K562 (cell line): ENCODE data around the gene LYRM7. TPM values are rescaled to one million over a fixed set of nuclear protein-coding genes. Genes with fewer than 3 reads are reported as not detected.
A peak's percentile ranks its signal among the peaks of the same experiment; 100 is the strongest.

Experiments used
- CHD1 ChIP-seq: fragments of 200-600 bp; sonication (generic); IDR thresholded peaks from one replicate; pipeline ENCODE4 v1.6.1; 2012; ENCODE audit warnings: mild to moderate bottlenecking, moderate library complexity, low read length, inconsistent platforms
- DPF2 ChIP-seq: fragments of 450-650 bp; IDR thresholded peaks from 2 replicates; pipeline ENCODE4 v1.6.1; 2016
- LEF1 ChIP-seq: fragments of 450-650 bp; IDR thresholded peaks from 2 replicates; pipeline ENCODE4 v1.6.1; 2016; ENCODE audit warnings: mild to moderate bottlenecking
- MIER1 ChIP-seq: fragments of 450-650 bp; IDR thresholded peaks from 2 replicates; pipeline ENCODE4 v1.6.1; 2016; ENCODE audit warnings: antibody characterized with exemption, mild to moderate bottlenecking, low read depth
- SIX5 ChIP-seq, 2 experiments: IDR thresholded peaks; 2 replicates each; pipeline ENCODE4 v1.6.1; 2011; ENCODE audit warnings: low read length in 2 of 2, borderline replicate concordance in 1 of 2, low read depth in 1 of 2, mild to moderate bottlenecking in 1 of 2, moderate library complexity in 1 of 2; ENCODE audit not compliant: insufficient read depth in 1 of 2
- SMAD4 ChIP-seq: fragments of 250-450 bp; sonication (Bioruptor Pico); conservative IDR thresholded peaks from 2 replicates; pipeline ENCODE4 v1.8.0; 2021; ENCODE audit warnings: inconsistent platforms, mild to moderate bottlenecking, moderate library complexity
- SRSF9 ChIP-seq: fragments of 200-400 bp; formaldehyde crosslinking; IDR thresholded peaks from 2 replicates; pipeline ENCODE4 v1.6.1; 2017; ENCODE audit warnings: low read depth, low read length, borderline replicate concordance
- TOE1 ChIP-seq, 2 experiments: fragments of 450-650 bp in 1 of 2; sonication (generic) in 1 of 2; formaldehyde crosslinking in 1 of 2; IDR thresholded peaks; 2 replicates each; pipeline versions ENCODE4 v1.7.1 to v1.8.0; 2016 to 2022; ENCODE audit warnings: borderline replicate concordance in 2 of 2, mild to moderate bottlenecking in 2 of 2, antibody characterized with exemption in 1 of 2, inconsistent platforms in 1 of 2, low read depth in 1 of 2, missing genetic modification reagents in 1 of 2, moderate library complexity in 1 of 2
- ZBTB17 ChIP-seq: fragments of 450-650 bp; formaldehyde crosslinking; IDR thresholded peaks from 2 replicates; pipeline ENCODE4 v1.4.0; 2020; ENCODE audit warnings: mild to moderate bottlenecking
- ZFX ChIP-seq: sonication (generic); formaldehyde crosslinking; IDR thresholded peaks from 2 replicates; pipeline ENCODE4 v1.8.0; 2022; ENCODE audit warnings: mild to moderate bottlenecking, missing genetic modification reagents, moderate library complexity
- ZNF263 ChIP-seq: sonication (generic); formaldehyde crosslinking; IDR thresholded peaks from 2 replicates; pipeline ENCODE4 v1.8.0; 2022; ENCODE audit warnings: mild to moderate bottlenecking, missing genetic modification reagents, borderline replicate concordance
- polyA plus RNA-seq, 8 experiments: library from polyadenylated mRNA; depleted of rRNA in 4 of 8; stranded (reverse) in 5 of 8; unstranded in 3 of 8; fragments of >200 nt; fragmentation: Nextera tagmentation in 2 of 8; fragmentation: Illumina TruSeq in 1 of 8; extraction: Ambion mirVana in 2 of 8; extraction: Trizol in 1 of 8; gene quantifications; 2 replicates each; pipeline versions ENCODE4 v1.2.1 to v1.2.3, GENCODE V29; 2011 to 2014; ENCODE audit warnings: inconsistent platforms in 1 of 8, missing spikeins in 1 of 8
- total RNA-seq, 7 experiments: library from RNA; depleted of rRNA in 6 of 7; stranded (reverse); fragments of >200 nt in 6 of 7; fragmentation: Illumina TruSeq in 2 of 7; extraction: Trizol in 2 of 7; gene quantifications; 2 replicates each; pipeline versions ENCODE4 v1.2.1 to v1.2.3, GENCODE V29; 2011 to 2021; ENCODE audit warnings: low replicate concordance in 1 of 7
- TF ChIP-seq, protein P1 (sequence below): fragments of 450-650 bp; IDR thresholded peaks from 2 replicates; pipeline ENCODE4 v1.6.1; 2016; ENCODE audit warnings: mild to moderate bottlenecking, moderate library complexity
- TF ChIP-seq, protein P2 (sequence below): fragments of 450-650 bp; IDR thresholded peaks from 2 replicates; pipeline ENCODE4 v1.6.1; 2014; ENCODE audit warnings: low read depth, mild to moderate bottlenecking, moderate library complexity, borderline replicate concordance

LYRM7 gene
- total and polyA plus RNA-seq, 9 of the 15 experiments (the other 6 are each of a cell fraction or from before 2014, with no cell fraction given): 16.2 to 70.1 (median 33.3) TPM

- TF ChIP-seq ZFX (CRISPR knock-in tag) (0 out of 2 replicates have a peak, but pooled peaks have one; percentile 8), SIX5 (IDR thresholded peaks at IDR 0.05; ENCODE audit: borderline replicate concordance in 1 of 2, insufficient read depth in 1 of 2, low read depth in 1 of 2, low read length in 2 of 2) (peak in 1 of 2 experiments; percentile 6; a peak in 1 of 4 replicates), SRSF9 (no peak), MIER1 (0 out of 2 replicates have a peak, but pooled peaks have one; percentile 1), CHD1 (peak; percentile 49), DPF2 (0 out of 2 replicates have a peak, but pooled peaks have one; percentile 16), ZNF263 (CRISPR knock-in tag) (0 out of 2 replicates have a peak, but pooled peaks have one; percentile 33), SMAD4 (CRISPR knock-in tag) (no peak), LEF1 (peak; percentile 13; the same call in 1 of the 2 replicates), TOE1 (IDR thresholded peaks at IDR 0.05; ENCODE audit: borderline replicate concordance) (0 out of 2 replicates have a peak, but pooled peaks have one; percentile 4), TOE1 (CRISPR knock-in tag; IDR thresholded peaks at IDR 0.05; ENCODE audit: borderline replicate concordance, low read depth) (no peak), ZBTB17 (CRISPR knock-in tag) (0 out of 2 replicates have a peak, but pooled peaks have one; percentile 5)
- TF ChIP-seq, protein P1, sequence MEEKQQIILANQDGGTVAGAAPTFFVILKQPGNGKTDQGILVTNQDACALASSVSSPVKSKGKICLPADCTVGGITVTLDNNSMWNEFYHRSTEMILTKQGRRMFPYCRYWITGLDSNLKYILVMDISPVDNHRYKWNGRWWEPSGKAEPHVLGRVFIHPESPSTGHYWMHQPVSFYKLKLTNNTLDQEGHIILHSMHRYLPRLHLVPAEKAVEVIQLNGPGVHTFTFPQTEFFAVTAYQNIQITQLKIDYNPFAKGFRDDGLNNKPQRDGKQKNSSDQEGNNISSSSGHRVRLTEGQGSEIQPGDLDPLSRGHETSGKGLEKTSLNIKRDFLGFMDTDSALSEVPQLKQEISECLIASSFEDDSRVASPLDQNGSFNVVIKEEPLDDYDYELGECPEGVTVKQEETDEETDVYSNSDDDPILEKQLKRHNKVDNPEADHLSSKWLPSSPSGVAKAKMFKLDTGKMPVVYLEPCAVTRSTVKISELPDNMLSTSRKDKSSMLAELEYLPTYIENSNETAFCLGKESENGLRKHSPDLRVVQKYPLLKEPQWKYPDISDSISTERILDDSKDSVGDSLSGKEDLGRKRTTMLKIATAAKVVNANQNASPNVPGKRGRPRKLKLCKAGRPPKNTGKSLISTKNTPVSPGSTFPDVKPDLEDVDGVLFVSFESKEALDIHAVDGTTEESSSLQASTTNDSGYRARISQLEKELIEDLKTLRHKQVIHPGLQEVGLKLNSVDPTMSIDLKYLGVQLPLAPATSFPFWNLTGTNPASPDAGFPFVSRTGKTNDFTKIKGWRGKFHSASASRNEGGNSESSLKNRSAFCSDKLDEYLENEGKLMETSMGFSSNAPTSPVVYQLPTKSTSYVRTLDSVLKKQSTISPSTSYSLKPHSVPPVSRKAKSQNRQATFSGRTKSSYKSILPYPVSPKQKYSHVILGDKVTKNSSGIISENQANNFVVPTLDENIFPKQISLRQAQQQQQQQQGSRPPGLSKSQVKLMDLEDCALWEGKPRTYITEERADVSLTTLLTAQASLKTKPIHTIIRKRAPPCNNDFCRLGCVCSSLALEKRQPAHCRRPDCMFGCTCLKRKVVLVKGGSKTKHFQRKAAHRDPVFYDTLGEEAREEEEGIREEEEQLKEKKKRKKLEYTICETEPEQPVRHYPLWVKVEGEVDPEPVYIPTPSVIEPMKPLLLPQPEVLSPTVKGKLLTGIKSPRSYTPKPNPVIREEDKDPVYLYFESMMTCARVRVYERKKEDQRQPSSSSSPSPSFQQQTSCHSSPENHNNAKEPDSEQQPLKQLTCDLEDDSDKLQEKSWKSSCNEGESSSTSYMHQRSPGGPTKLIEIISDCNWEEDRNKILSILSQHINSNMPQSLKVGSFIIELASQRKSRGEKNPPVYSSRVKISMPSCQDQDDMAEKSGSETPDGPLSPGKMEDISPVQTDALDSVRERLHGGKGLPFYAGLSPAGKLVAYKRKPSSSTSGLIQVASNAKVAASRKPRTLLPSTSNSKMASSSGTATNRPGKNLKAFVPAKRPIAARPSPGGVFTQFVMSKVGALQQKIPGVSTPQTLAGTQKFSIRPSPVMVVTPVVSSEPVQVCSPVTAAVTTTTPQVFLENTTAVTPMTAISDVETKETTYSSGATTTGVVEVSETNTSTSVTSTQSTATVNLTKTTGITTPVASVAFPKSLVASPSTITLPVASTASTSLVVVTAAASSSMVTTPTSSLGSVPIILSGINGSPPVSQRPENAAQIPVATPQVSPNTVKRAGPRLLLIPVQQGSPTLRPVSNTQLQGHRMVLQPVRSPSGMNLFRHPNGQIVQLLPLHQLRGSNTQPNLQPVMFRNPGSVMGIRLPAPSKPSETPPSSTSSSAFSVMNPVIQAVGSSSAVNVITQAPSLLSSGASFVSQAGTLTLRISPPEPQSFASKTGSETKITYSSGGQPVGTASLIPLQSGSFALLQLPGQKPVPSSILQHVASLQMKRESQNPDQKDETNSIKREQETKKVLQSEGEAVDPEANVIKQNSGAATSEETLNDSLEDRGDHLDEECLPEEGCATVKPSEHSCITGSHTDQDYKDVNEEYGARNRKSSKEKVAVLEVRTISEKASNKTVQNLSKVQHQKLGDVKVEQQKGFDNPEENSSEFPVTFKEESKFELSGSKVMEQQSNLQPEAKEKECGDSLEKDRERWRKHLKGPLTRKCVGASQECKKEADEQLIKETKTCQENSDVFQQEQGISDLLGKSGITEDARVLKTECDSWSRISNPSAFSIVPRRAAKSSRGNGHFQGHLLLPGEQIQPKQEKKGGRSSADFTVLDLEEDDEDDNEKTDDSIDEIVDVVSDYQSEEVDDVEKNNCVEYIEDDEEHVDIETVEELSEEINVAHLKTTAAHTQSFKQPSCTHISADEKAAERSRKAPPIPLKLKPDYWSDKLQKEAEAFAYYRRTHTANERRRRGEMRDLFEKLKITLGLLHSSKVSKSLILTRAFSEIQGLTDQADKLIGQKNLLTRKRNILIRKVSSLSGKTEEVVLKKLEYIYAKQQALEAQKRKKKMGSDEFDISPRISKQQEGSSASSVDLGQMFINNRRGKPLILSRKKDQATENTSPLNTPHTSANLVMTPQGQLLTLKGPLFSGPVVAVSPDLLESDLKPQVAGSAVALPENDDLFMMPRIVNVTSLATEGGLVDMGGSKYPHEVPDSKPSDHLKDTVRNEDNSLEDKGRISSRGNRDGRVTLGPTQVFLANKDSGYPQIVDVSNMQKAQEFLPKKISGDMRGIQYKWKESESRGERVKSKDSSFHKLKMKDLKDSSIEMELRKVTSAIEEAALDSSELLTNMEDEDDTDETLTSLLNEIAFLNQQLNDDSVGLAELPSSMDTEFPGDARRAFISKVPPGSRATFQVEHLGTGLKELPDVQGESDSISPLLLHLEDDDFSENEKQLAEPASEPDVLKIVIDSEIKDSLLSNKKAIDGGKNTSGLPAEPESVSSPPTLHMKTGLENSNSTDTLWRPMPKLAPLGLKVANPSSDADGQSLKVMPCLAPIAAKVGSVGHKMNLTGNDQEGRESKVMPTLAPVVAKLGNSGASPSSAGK: peak; percentile 13; the same call in 1 of the 2 replicates
- TF ChIP-seq, protein P2, sequence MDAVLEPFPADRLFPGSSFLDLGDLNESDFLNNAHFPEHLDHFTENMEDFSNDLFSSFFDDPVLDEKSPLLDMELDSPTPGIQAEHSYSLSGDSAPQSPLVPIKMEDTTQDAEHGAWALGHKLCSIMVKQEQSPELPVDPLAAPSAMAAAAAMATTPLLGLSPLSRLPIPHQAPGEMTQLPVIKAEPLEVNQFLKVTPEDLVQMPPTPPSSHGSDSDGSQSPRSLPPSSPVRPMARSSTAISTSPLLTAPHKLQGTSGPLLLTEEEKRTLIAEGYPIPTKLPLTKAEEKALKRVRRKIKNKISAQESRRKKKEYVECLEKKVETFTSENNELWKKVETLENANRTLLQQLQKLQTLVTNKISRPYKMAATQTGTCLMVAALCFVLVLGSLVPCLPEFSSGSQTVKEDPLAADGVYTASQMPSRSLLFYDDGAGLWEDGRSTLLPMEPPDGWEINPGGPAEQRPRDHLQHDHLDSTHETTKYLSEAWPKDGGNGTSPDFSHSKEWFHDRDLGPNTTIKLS: no peak
Measured at GRCh38 chr5:131171276-131171810, 599 bp downstream of the LYRM7 start (continued).
